Large intestine (tissue), 3 donors: ENCODE results near the gene CFAP100. TPM values are rescaled to one million over a fixed set of nuclear protein-coding genes. Genes with fewer than 3 reads are reported as not detected.

ENCODE experiments used
- DNase-seq, 2 donors: peaks; one replicate each; pipeline versions ENCODE4 v3.0.0 to v3.0.0-alpha.2; 2013
- H3K27ac ChIP-seq: one replicate; pipeline ENCODE4 v1.5.1; 2013; ENCODE audit warnings: low read length
- H3K27me3 ChIP-seq: 2 replicates; pipeline ENCODE4 v1.6.1; 2013; ENCODE audit warnings: low read length; ENCODE audit not compliant: control insufficient read depth, insufficient read depth
- H3K36me3 ChIP-seq: 2 replicates; pipeline ENCODE4 v1.6.1; 2013; ENCODE audit warnings: low read length; ENCODE audit not compliant: control insufficient read depth, insufficient read depth
- H3K4me1 ChIP-seq: one replicate; pipeline ENCODE4 v1.6.1; 2013; ENCODE audit warnings: low read length; ENCODE audit not compliant: control insufficient read depth, insufficient read depth
- H3K4me3 ChIP-seq: one replicate; pipeline ENCODE4 v1.5.1; 2013; ENCODE audit warnings: low read length
- H3K9me3 ChIP-seq: one replicate; pipeline ENCODE4 v1.6.1; 2013; ENCODE audit warnings: mild to moderate bottlenecking, low read depth, low read length, moderate library complexity; ENCODE audit not compliant: control insufficient read depth
- WGBS: methylation state at CpG from one replicate; pipeline ENCODE4 v1.1.5; 2013; ENCODE audit warnings: low lambda C conversion rate; ENCODE audit not compliant: insufficient coverage; 5-methylcytosine and 5-hydroxymethylcytosine counted together
- polyA plus RNA-seq: library from polyadenylated mRNA; unstranded; fragments of 120-200 nt; gene quantifications from one replicate; pipeline ENCODE4 v1.2.1, GENCODE V29; 2013

The CFAP100 gene
- polyA plus RNA-seq, 1 donor, result 0.45 TPM

GRCh38 chr3:126445506-126445905 is 50.8 kb downstream of the CFAP100 start:
- DNase-seq, result no peak
- Histone ChIP-seq H3K36me3 (peaks cover 48% of the 10 kb centered on the region), H3K27me3 (no peaks in the 10 kb centered on the region), H3K9me3 (no peaks in the 10 kb centered on the region), H3K27ac (no peak overlapping the region), H3K4me3 (no peak overlapping the region), H3K4me1 (no peaks in the 10 kb centered on the region)
- WGBS, result no CpG with 5 or more reads among the region's 5 CpGs

- H3K4me1 ChIP-seq, result no peaks in the 10 kb centered on the region
- peaks cover 48% of the 10 kb centered on the region for H3K36me3 ChIP-seq
- no peak for DNase-seq
- H3K27ac ChIP-seq, result no peak overlapping the region
- H3K9me3 ChIP-seq, result no peaks in the 10 kb centered on the region
- WGBS, result no CpG with 5 or more reads among the region's 8 CpGs
- no peaks in the 10 kb centered on the region for H3K27me3 ChIP-seq
- H3K4me3 ChIP-seq, result no peak overlapping the region
Measured at GRCh38 chr3:126446301-126446700, 51.6 kb downstream of the CFAP100 start.

GRCh38 chr3:126446791-126447190 is 52.1 kb downstream of the CFAP100 start:
- H3K9me3 ChIP-seq, result no peaks in the 10 kb centered on the region
- no peaks in the 10 kb centered on the region for H3K4me1 ChIP-seq
- no peaks in the 10 kb centered on the region for H3K27me3 ChIP-seq
- H3K4me3 ChIP-seq, result no peak overlapping the region
- H3K27ac ChIP-seq, result no peak overlapping the region
- no peak for DNase-seq
- WGBS, result no CpG with 5 or more reads among the region's 2 CpGs
- H3K36me3 ChIP-seq, result peaks cover 48% of the 10 kb centered on the region

GRCh38 chr3:126447456-126448106 is 52.9 kb downstream of the CFAP100 start:
- no peaks in the 10 kb centered on the region for H3K9me3 ChIP-seq
- H3K4me3 ChIP-seq, result no peak overlapping the region
- no CpG with 5 or more reads among the region's 12 CpGs for WGBS
- no peaks in the 10 kb centered on the region for H3K27me3 ChIP-seq
- no peaks in the 10 kb centered on the region for H3K4me1 ChIP-seq
- no peak for DNase-seq
- H3K36me3 ChIP-seq, result peaks cover 51% of the 10 kb centered on the region
- H3K27ac ChIP-seq, result no peak overlapping the region

GRCh38 chr3:126448136-126448892 is 53.6 kb downstream of the CFAP100 start:
- no peak overlapping the region for H3K27ac ChIP-seq
- peaks cover 47% of the 10 kb centered on the region for H3K36me3 ChIP-seq
- no peaks in the 10 kb centered on the region for H3K9me3 ChIP-seq
- DNase-seq, result no peak
- H3K4me3 ChIP-seq, result no peak overlapping the region
- no CpG with 5 or more reads among the region's 17 CpGs for WGBS
- H3K4me1 ChIP-seq, result no peaks in the 10 kb centered on the region
- no peaks in the 10 kb centered on the region for H3K27me3 ChIP-seq

GRCh38 chr3:126448893-126449180 is 54.1 kb downstream of the CFAP100 start:
- H3K9me3 ChIP-seq, result no peaks in the 10 kb centered on the region
- DNase-seq, result no peak
- no peak overlapping the region for H3K27ac ChIP-seq
- peaks cover 50% of the 10 kb centered on the region for H3K36me3 ChIP-seq
- no peak overlapping the region for H3K4me3 ChIP-seq
- no peaks in the 10 kb centered on the region for H3K4me1 ChIP-seq
- WGBS, result no CpG with 5 or more reads among the region's 8 CpGs
- no peaks in the 10 kb centered on the region for H3K27me3 ChIP-seq

- H3K36me3 ChIP-seq, result peaks cover 53% of the 10 kb centered on the region
- H3K27ac ChIP-seq, result no peak overlapping the region
- H3K9me3 ChIP-seq, result no peaks in the 10 kb centered on the region
- no peaks in the 10 kb centered on the region for H3K4me1 ChIP-seq
- H3K4me3 ChIP-seq, result no peak overlapping the region
- DNase-seq, result no peak
- 90% methylated on average over 2 of the region's 11 CpGs for WGBS
- H3K27me3 ChIP-seq, result no peaks in the 10 kb centered on the region
Measured at GRCh38 chr3:126449621-126450051, 54.9 kb downstream of the CFAP100 start.

GRCh38 chr3:126450219-126450618 is 55.5 kb downstream of the CFAP100 start:
- WGBS, result no CpG with 5 or more reads among the region's 9 CpGs
- Histone ChIP-seq H3K4me3 (no peak overlapping the region), H3K36me3 (peaks cover 58% of the 10 kb centered on the region), H3K27me3 (no peaks in the 10 kb centered on the region), H3K27ac (no peak overlapping the region), H3K9me3 (no peaks in the 10 kb centered on the region), H3K4me1 (no peaks in the 10 kb centered on the region)
- DNase-seq, result no peak

GRCh38 chr3:126450744-126451143 is 56.0 kb downstream of the CFAP100 start:
- WGBS, result no CpG with 5 or more reads among the region's 3 CpGs
- Histone ChIP-seq H3K4me3 (no peak overlapping the region), H3K27ac (no peak overlapping the region)

GRCh38 chr3:126451511-126451910 is 56.8 kb downstream of the CFAP100 start:
- Histone ChIP-seq H3K27me3 (no peaks in the 10 kb centered on the region), H3K36me3 (peaks cover 68% of the 10 kb centered on the region), H3K9me3 (no peaks in the 10 kb centered on the region), H3K4me3 (no peak overlapping the region), H3K4me1 (no peaks in the 10 kb centered on the region), H3K27ac (no peak overlapping the region)
- no peak for DNase-seq
- WGBS, result no CpG with 5 or more reads among the region's 12 CpGs

More at GRCh38 chr3:126450744-126451143, 56.0 kb downstream of the CFAP100 start:
- peaks cover 61% of the 10 kb centered on the region for H3K36me3 ChIP-seq
- H3K27me3 ChIP-seq, result no peaks in the 10 kb centered on the region
- H3K9me3 ChIP-seq, result no peaks in the 10 kb centered on the region
- H3K4me1 ChIP-seq, result no peaks in the 10 kb centered on the region
- DNase-seq, result no peak

GRCh38 chr3:126452213-126452612 is 57.5 kb downstream of the CFAP100 start:
- H3K4me1 ChIP-seq, result no peaks in the 10 kb centered on the region
- H3K27me3 ChIP-seq, result no peaks in the 10 kb centered on the region
- no peak overlapping the region for H3K4me3 ChIP-seq
- WGBS, result 81% methylated on average over 4 of the region's 9 CpGs
- peaks cover 75% of the 10 kb centered on the region for H3K36me3 ChIP-seq
- no peaks in the 10 kb centered on the region for H3K9me3 ChIP-seq
- no peak for DNase-seq
- H3K27ac ChIP-seq, result no peak overlapping the region
